Esophagus muscularis mucosa (tissue), 4 donors: ENCODE data around the gene TUBD1. TPM values are rescaled to one million over a fixed set of nuclear protein-coding genes. Genes with fewer than 3 reads are reported as not detected.

ENCODE experiments used
- DNase-seq: peaks from one replicate; pipeline ENCODE4 v3.0.0-alpha.2; 2017; ENCODE audit errors: extremely low spot score
- H3K27ac ChIP-seq, 4 donors: fragments of 200-600 bp; sonication (generic); replicated peaks in 1 of 4; 1 replicate in 3 of 4; 2 replicates in 1 of 4; pipeline ENCODE4 v1.5.1; 2016 to 2019; ENCODE audit warnings: mild to moderate bottlenecking in 1 of 4
- H3K27me3 ChIP-seq, 4 donors: fragments of 200-600 bp; sonication (generic); one replicate each; pipeline versions ENCODE4 v1.5.1 to v1.6.0; 2016 to 2019
- H3K36me3 ChIP-seq, 4 donors: fragments of 200-600 bp; sonication (generic); one replicate each; pipeline ENCODE4 v1.5.1; 2016 to 2019
- H3K4me1 ChIP-seq, 4 donors: fragments of 200-600 bp; sonication (generic); one replicate each; pipeline ENCODE4 v1.5.1; 2016 to 2019
- H3K4me3 ChIP-seq, 4 donors: fragments of 200-600 bp; sonication (generic); 1 replicate in 2 of 4; 2 replicates in 2 of 4; pipeline ENCODE4 v1.5.1; 2016 to 2019; ENCODE audit warnings: mild to moderate bottlenecking in 4 of 4, moderate library complexity in 1 of 4
- H3K9me3 ChIP-seq, 4 donors: fragments of 200-600 bp; sonication (generic); 1 replicate in 3 of 4; 2 replicates in 1 of 4; pipeline ENCODE4 v1.5.1; 2016 to 2019
- CTCF ChIP-seq, 3 experiments: fragments of 200-600 bp in 2 of 3; fragments of 450-650 bp in 1 of 3; sonication (generic) in 2 of 3; IDR thresholded peaks; one replicate each; pipeline ENCODE4 v1.5.1; 2017 to 2019; ENCODE audit warnings: antibody characterized with exemption in 3 of 3, mild to moderate bottlenecking in 2 of 3, moderate library complexity in 1 of 3
- EP300 ChIP-seq: sonication (generic); formaldehyde crosslinking; IDR thresholded peaks from one replicate; pipeline ENCODE4 v1.6.1; 2017; ENCODE audit warnings: antibody characterized with exemption
- POLR2A ChIP-seq: fragments of 450-650 bp; IDR thresholded peaks from one replicate; pipeline ENCODE4 v1.6.1; 2017; ENCODE audit warnings: antibody characterized with exemption, moderate library complexity, mild to moderate bottlenecking, low read depth
- POLR2AphosphoS5 ChIP-seq, 2 donors: sonication (generic); formaldehyde crosslinking; IDR thresholded peaks; one replicate each; pipeline ENCODE4 v1.6.1; 2017; ENCODE audit warnings: antibody characterized with exemption in 2 of 2
- WGBS: methylation state at CpG from one replicate; pipeline ENCODE4 v1.1.5; 2018; 5-methylcytosine and 5-hydroxymethylcytosine counted together
- intact Hi-C: fragments of 100-400 bp; cut with DNase I; formaldehyde crosslinking; loops from one replicate; pipeline ENCODE4 v1.15.1; 2023
- small RNA-seq, 3 donors: library from RNA; depleted of rRNA; stranded (forward); fragments of <200 nt; gene quantifications; one replicate each; pipeline ENCODE3, GENCODE V24; 2016
- total RNA-seq, 4 donors: library from RNA; depleted of rRNA; stranded (reverse); fragments of >200 nt; gene quantifications; one replicate each; pipeline versions ENCODE4 v1.1.0 to v1.2.1, GENCODE V29; 2016

TUBD1 gene
- total RNA-seq, 4 donors from 2014 or later, result 5.6 to 10.4 (median 7.0) TPM

- Histone ChIP-seq H3K36me3 (peaks cover 0 to 43% (median 16%) of the 10 kb centered on the region in 4 donors), H3K4me1 (peaks cover 0 to 5% (median 0%) of the 10 kb centered on the region in 4 donors), H3K27me3 (no peaks in the 10 kb centered on the region), H3K9me3 (no peaks in the 10 kb centered on the region), H3K27ac (peak overlapping the region in 1 of 4 donors; percentile 7), H3K4me3 (no peak overlapping the region)
- 100% methylated on average over 1 of the region's 1 CpG for WGBS
- TF ChIP-seq EP300 (no peak), CTCF (IDR thresholded peaks at IDR 0.05) (no peak), POLR2AphosphoS5 (IDR thresholded peaks at IDR 0.05) (no peak), POLR2A (no peak)
- intact Hi-C loops, result no loop called here
- DNase-seq, result no peak
These were observed 78.5 kb downstream of the TUBD1 start for GRCh38 chr17:59814276-59814675.

GRCh38 chr17:59812139-59812538 lies 80.6 kb downstream of the TUBD1 start:
- Histone ChIP-seq H3K27ac (no peak overlapping the region), H3K4me1 (peaks cover 0 to 17% (median 3%) of the 10 kb centered on the region in 4 donors), H3K9me3 (no peaks in the 10 kb centered on the region), H3K4me3 (no peak overlapping the region), H3K27me3 (no peaks in the 10 kb centered on the region), H3K36me3 (peaks cover 0 to 40% (median 8%) of the 10 kb centered on the region in 4 donors)
- WGBS, result 78% methylated on average over 3 of the region's 3 CpGs
- intact Hi-C loops, result no loop called here
- no peak for DNase-seq
- TF ChIP-seq EP300 (no peak), POLR2A (no peak), CTCF (IDR thresholded peaks at IDR 0.05) (no peak), POLR2AphosphoS5 (IDR thresholded peaks at IDR 0.05) (no peak)

GRCh38 chr17:59811209-59811608 lies 81.5 kb downstream of the TUBD1 start:
- H3K27ac ChIP-seq, result no peak overlapping the region
- no peak for DNase-seq
- H3K4me3 ChIP-seq, result no peak overlapping the region
- 88% methylated on average over 1 of the region's 1 CpG for WGBS
- intact Hi-C loops, result no loop called here
- H3K36me3 ChIP-seq, result peaks cover 0 to 40% (median 8%) of the 10 kb centered on the region in 4 donors
- H3K4me1 ChIP-seq, result peaks cover 0 to 15% (median 5%) of the 10 kb centered on the region in 4 donors
- no peak for TF ChIP-seq POLR2AphosphoS5 (IDR thresholded peaks at IDR 0.05)
- H3K27me3 ChIP-seq, result no peaks in the 10 kb centered on the region
- no peaks in the 10 kb centered on the region for H3K9me3 ChIP-seq

GRCh38 chr17:59810894-59811153 lies 81.9 kb downstream of the TUBD1 start:
- no peak overlapping the region for H3K4me3 ChIP-seq
- H3K36me3 ChIP-seq, result peaks cover 0 to 40% (median 8%) of the 10 kb centered on the region in 4 donors
- DNase-seq, result no peak
- H3K9me3 ChIP-seq, result no peaks in the 10 kb centered on the region
- TF ChIP-seq POLR2A (no peak), POLR2AphosphoS5 (IDR thresholded peaks at IDR 0.05) (no peak), CTCF (IDR thresholded peaks at IDR 0.05) (no peak), EP300 (no peak)
- H3K27ac ChIP-seq, result no peak overlapping the region
- intact Hi-C loops, result no loop called here
- peaks cover 0 to 12% (median 5%) of the 10 kb centered on the region in 4 donors for H3K4me1 ChIP-seq
- WGBS, result 94% methylated on average over 1 of the region's 1 CpG
- no peaks in the 10 kb centered on the region for H3K27me3 ChIP-seq

Small RNA genes lying within 50 kb of the gene (small RNA-seq; reads per million reads assigned to genes)
- gene RNU6-450P (0 reads per million in 3 donors), gene RPS29P21 (0 reads per million in 3 donors)

Other genes with a start within 250 kb of the TUBD1 start
- 10 to 100 TPM; 11.4 to 31.1 (median 15.2) TPM for gene PTRH2, start 185.5 kb downstream of the TUBD1 start, total RNA-seq
- 100 to 1,000 TPM in 1 of 4 donors, 10 to 100 TPM in 3; 47.3 to 137 (median 59.6) TPM for gene VMP1, start 185.3 kb downstream of the TUBD1 start, total RNA-seq
- 10 to 100 TPM; 26.6 to 45.2 (median 33.4) TPM for gene RPS6KB1, start 178 bp upstream of the TUBD1 start, total RNA-seq
- 10 to 100 TPM in 1 of 4 donors, 1 to 10 TPM in 3; 6.2 to 10.8 (median 9.1) TPM for gene RNFT1, start 71.8 kb upstream of the TUBD1 start, total RNA-seq
- gene HEATR6, start 186.0 kb upstream of the TUBD1 start, total RNA-seq, result 10 to 100 TPM; 14.6 to 25.3 (median 18.0) TPM